Naive thymus-derived CD4-positive, alpha-beta T cell (primary cell): ENCODE results near the gene KCNH6. TPM values are rescaled to one million over a fixed set of nuclear protein-coding genes. Genes with fewer than 3 reads are reported as not detected.

Experiments
- ATAC-seq: fragments of 150-1000 bp; cut with Tn5 transposase; 2 replicates; pipeline ENCODE4 v1.10.0; 2021; ENCODE audit warnings: mild to moderate bottlenecking, moderate library complexity
- CTCF ChIA-PET: fragments of 350-600 bp; sonication (Branson Sonifier 250); formaldehyde crosslinking; loops from one replicate; lab custom pipeline; 2021; ENCODE audit warnings: antibody characterized with exemption; lab: Charles Lee
- POLR2A ChIA-PET: fragments of 350-600 bp; sonication (Branson Sonifier 250); formaldehyde crosslinking; loops from one replicate; lab custom pipeline; 2021; ENCODE audit warnings: antibody characterized with exemption, inconsistent platforms; lab: Charles Lee
- DNase-seq, 9 donors: peaks; one replicate each; pipeline versions ENCODE4 v3.0.0 to v3.0.0-alpha.2; 2020 to 2022; ENCODE audit warnings: mixed read lengths in 1 of 9
- H3K27ac ChIP-seq: one replicate; pipeline ENCODE4 v1.7.0; 2013; ENCODE audit warnings: mild to moderate bottlenecking, low read depth, low read length, moderate library complexity
- H3K27me3 ChIP-seq, 2 donors: one replicate each; pipeline ENCODE4 v1.7.0; 2013; ENCODE audit warnings: low read length in 2 of 2, mild to moderate bottlenecking in 2 of 2, moderate library complexity in 2 of 2; ENCODE audit not compliant: control insufficient read depth in 2 of 2, insufficient read depth in 2 of 2
- H3K36me3 ChIP-seq, 3 experiments: 1 replicate in 2 of 3; 2 replicates in 1 of 3; pipeline ENCODE4 v1.7.0; 2013; ENCODE audit warnings: low read length in 3 of 3, mild to moderate bottlenecking in 3 of 3, moderate library complexity in 1 of 3; ENCODE audit not compliant: insufficient read depth in 3 of 3, control insufficient read depth in 2 of 3
- H3K4me1 ChIP-seq, 2 donors: one replicate each; pipeline ENCODE4 v1.7.0; 2013; ENCODE audit warnings: low read length in 2 of 2, mild to moderate bottlenecking in 2 of 2, moderate library complexity in 1 of 2; ENCODE audit not compliant: control insufficient read depth in 2 of 2, insufficient read depth in 2 of 2
- H3K4me3 ChIP-seq: 2 replicates; pipeline ENCODE4 v1.7.0; 2013; ENCODE audit warnings: mild to moderate bottlenecking, low read length
- H3K9me3 ChIP-seq, 3 experiments: 1 replicate in 2 of 3; 2 replicates in 1 of 3; pipeline ENCODE4 v1.7.0; 2013; ENCODE audit warnings: low read length in 3 of 3; ENCODE audit not compliant: control insufficient read depth in 2 of 3
- H3K27ac Mint-ChIP-seq, 9 donors: one replicate each; pipeline ENCODE4 v1.8.0; 2020 to 2022; ENCODE audit warnings: mixed read lengths in 9 of 9, mild to moderate bottlenecking in 8 of 9, moderate library complexity in 5 of 9, inconsistent platforms in 2 of 9
- H3K27me3 Mint-ChIP-seq, 5 donors: one replicate each; pipeline ENCODE4 v1.8.0; 2021 to 2022; ENCODE audit warnings: mixed read lengths in 5 of 5, mild to moderate bottlenecking in 1 of 5
- H3K36me3 Mint-ChIP-seq, 5 donors: one replicate each; pipeline ENCODE4 v1.8.0; 2020 to 2022; ENCODE audit warnings: mixed read lengths in 5 of 5, mild to moderate bottlenecking in 3 of 5, inconsistent platforms in 1 of 5
- H3K4me1 Mint-ChIP-seq, 7 donors: one replicate each; pipeline ENCODE4 v1.8.0; 2020 to 2022; ENCODE audit warnings: mixed read lengths in 7 of 7, mild to moderate bottlenecking in 3 of 7, inconsistent platforms in 1 of 7
- H3K4me3 Mint-ChIP-seq, 10 donors: one replicate each; pipeline ENCODE4 v1.8.0; 2020 to 2022; ENCODE audit warnings: mild to moderate bottlenecking in 10 of 10, mixed read lengths in 10 of 10, moderate library complexity in 6 of 10, inconsistent platforms in 2 of 10
- H3K9me3 Mint-ChIP-seq, 11 donors: one replicate each; pipeline ENCODE4 v1.8.0; 2020 to 2022; ENCODE audit warnings: mixed read lengths in 11 of 11, mild to moderate bottlenecking in 4 of 11, inconsistent platforms in 1 of 11, moderate library complexity in 1 of 11
- intact Hi-C, 2 donors: fragments of 100-400 bp; cut with micrococcal nuclease; formaldehyde crosslinking; loops; one replicate each; pipeline ENCODE4 v1.15.1; 2023
- polyA plus RNA-seq, 2 donors: library from polyadenylated mRNA; unstranded; fragments of 300-500 nt; fragmentation: Illumina TruSeq; gene quantifications; one replicate each; pipeline ENCODE4 v1.2.3, GENCODE V29; 2021
- total RNA-seq, 6 experiments: library from RNA in 5 of 6; stranded (reverse) in 5 of 6; gene quantifications; 1 replicate in 5 of 6; 2 replicates in 1 of 6; pipeline ENCODE4 v1.2.3 and lab custom pipeline; 2021 to 2026

KCNH6 gene
- total and polyA plus RNA-seq, 7 experiments from 2014 or later: not detected

DNA sequence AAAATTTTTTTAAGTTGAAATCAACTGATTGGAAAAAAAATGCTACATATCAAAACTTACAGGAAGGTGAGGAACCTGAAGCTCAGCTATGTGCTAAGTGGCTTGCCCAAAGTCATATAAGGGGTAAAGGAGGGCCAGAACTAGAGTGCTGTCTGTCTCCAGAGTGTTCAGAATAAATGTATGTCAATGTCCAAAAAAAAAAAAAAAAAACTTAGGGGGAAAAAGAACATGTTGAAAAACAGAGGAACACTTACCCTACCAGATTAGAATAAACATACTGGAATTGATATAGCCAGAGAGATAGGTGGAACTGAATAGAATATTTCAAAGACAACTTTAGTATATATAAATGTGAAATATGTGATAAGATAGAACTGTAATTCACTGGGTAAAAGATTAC is 38.7 kb downstream of the KCNH6 start:
- no peak for ATAC-seq
- H3K4me1 ChIP-seq: peaks cover 0 to 4% of the 10 kb centered on the region in 2 donors
- POLR2A ChIA-PET: interaction anchor here (0.6 kb wide), 1 partner anchor 11 kb away, joined by 3 read pairs; no protein-coding TSS in a partner anchor
- Mint-ChIP-seq H3K27ac (peak overlapping the region in 2 of 9 donors; percentile 5 to 38), H3K27me3 (no peaks in the 10 kb centered on the region), H3K4me3 (peak overlapping the region in 1 of 10 donors; percentile 36), H3K9me3 (peaks cover 0 to 7% (median 0%) of the 10 kb centered on the region in 11 donors), H3K4me1 (peaks cover 40 to 76% (median 71%) of the 10 kb centered on the region in 7 donors), H3K36me3 (peaks cover 0 to 10% (median 7%) of the 10 kb centered on the region in 5 donors)
- no peak for DNase-seq
- no peak overlapping the region for H3K27ac ChIP-seq
- CTCF ChIA-PET: no interaction called here
- H3K9me3 ChIP-seq: no peaks in the 10 kb centered on the region
- no peaks in the 10 kb centered on the region for H3K27me3 ChIP-seq
- H3K4me3 ChIP-seq: no peak overlapping the region
- intact Hi-C loops: no loop called here
- no peaks in the 10 kb centered on the region for H3K36me3 ChIP-seq

DNA sequence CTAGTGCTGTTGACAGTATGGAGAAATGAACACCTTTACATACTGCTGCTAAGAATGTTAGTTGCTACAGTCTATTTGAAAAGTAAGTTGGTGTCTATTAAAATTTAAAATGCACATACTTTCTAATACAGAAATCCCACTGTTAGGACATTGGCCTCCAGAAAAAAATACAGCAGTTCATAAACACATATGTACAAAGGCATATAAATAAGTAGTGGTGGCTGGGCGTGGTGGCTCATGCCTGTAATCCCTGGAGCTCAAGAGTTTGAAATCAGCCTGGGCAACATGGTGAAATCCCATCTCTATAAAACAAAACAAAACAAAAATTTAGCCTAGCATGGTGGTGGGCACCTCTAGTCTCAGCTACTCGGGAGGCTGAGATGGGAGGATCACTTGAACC is 40.2 kb downstream of the KCNH6 start:
- H3K9me3 ChIP-seq: no peaks in the 10 kb centered on the region
- H3K27ac ChIP-seq: no peak overlapping the region
- H3K4me1 ChIP-seq: peaks cover 0 to 4% of the 10 kb centered on the region in 2 donors
- peak overlapping the region in 1 of 9 donors; percentile 68 for H3K27ac Mint-ChIP-seq
- ChIA-PET CTCF (no interaction called here), POLR2A (no interaction called here)
- intact Hi-C loops: no loop called here
- H3K4me1 Mint-ChIP-seq: peaks cover 38 to 77% (median 71%) of the 10 kb centered on the region in 7 donors
- peaks cover 0 to 2% (median 0%) of the 10 kb centered on the region in 5 donors for H3K36me3 Mint-ChIP-seq
- no peak overlapping the region for H3K4me3 ChIP-seq
- no peaks in the 10 kb centered on the region for H3K9me3 Mint-ChIP-seq
- DNase-seq (no peak), ATAC-seq (no peak)
- no peak overlapping the region for H3K4me3 Mint-ChIP-seq
- no peaks in the 10 kb centered on the region for H3K27me3 Mint-ChIP-seq
- H3K27me3 ChIP-seq: no peaks in the 10 kb centered on the region
- H3K36me3 ChIP-seq: no peaks in the 10 kb centered on the region

DNA sequence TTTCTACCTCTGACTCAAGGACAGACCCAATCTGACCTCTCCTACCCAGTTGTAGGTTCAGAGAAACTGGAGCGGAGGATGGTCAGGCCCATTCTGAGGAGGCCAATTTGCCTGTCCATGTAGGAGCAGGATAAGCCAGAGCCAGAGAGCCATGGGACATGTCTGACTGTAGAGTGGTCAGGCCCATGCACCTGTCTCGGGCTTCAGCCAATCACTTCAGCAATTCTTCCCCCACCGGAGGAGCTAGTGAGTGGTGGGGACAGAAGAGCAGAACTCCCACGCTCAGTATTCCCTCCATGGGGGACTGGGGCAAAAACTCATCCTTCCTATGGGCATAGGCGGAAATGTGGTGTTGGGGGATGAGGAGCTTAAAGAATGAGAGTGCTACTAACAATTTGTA is 41.4 kb downstream of the KCNH6 start:
- no peaks in the 10 kb centered on the region for H3K9me3 ChIP-seq
- ATAC-seq: no peak
- intact Hi-C loops: no loop called here
- DNase-seq: no peak
- Mint-ChIP-seq H3K4me1 (peaks cover 37 to 83% (median 72%) of the 10 kb centered on the region in 7 donors), H3K4me3 (no peak overlapping the region), H3K9me3 (no peaks in the 10 kb centered on the region), H3K27ac (peak overlapping the region in 2 of 9 donors; percentile 38 to 69), H3K27me3 (no peaks in the 10 kb centered on the region), H3K36me3 (peaks cover 0 to 2% (median 0%) of the 10 kb centered on the region in 5 donors)
- H3K36me3 ChIP-seq: no peaks in the 10 kb centered on the region
- ChIA-PET POLR2A (no interaction called here), CTCF (interaction anchor here (0.8 to 0.9 kb wide), 2 partner anchors 8 to 139 kb away, joined by 3 read pairs; no protein-coding TSS in a partner anchor)
- no peaks in the 10 kb centered on the region for H3K27me3 ChIP-seq
- H3K4me3 ChIP-seq: no peak overlapping the region
- H3K4me1 ChIP-seq: peaks cover 0 to 4% of the 10 kb centered on the region in 2 donors
- no peak overlapping the region for H3K27ac ChIP-seq

DNA sequence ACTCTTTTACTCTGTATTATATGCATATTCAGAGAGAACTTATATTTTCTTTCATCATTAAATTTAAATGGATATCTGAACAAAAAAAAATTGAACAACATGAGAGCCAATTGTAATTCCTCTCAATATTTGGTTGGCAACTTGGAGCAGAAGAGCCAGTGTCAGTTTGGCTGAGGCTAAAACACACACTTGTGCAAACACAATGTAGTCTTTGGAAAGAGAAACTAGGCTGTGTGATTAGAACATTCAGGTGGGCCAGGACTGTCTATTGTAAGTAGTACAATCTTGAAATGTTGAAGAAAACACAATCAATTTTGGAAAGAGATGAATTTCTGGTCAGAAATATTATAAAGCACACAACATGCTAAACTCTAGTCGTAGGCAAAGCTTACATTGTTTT is 44.1 kb downstream of the KCNH6 start:
- CTCF ChIA-PET: no interaction called here
- H3K36me3 ChIP-seq: no peaks in the 10 kb centered on the region
- no peaks in the 10 kb centered on the region for H3K9me3 ChIP-seq
- peaks cover 0 to 4% of the 10 kb centered on the region in 2 donors for H3K4me1 ChIP-seq
- POLR2A ChIA-PET: no interaction called here
- H3K27ac ChIP-seq: no peak overlapping the region
- Mint-ChIP-seq H3K27ac (peak overlapping the region in 1 of 9 donors; percentile 15), H3K4me1 (peaks cover 37 to 82% (median 64%) of the 10 kb centered on the region in 7 donors), H3K36me3 (peaks cover 0 to 4% (median 0%) of the 10 kb centered on the region in 5 donors), H3K4me3 (no peak overlapping the region), H3K27me3 (no peaks in the 10 kb centered on the region), H3K9me3 (no peaks in the 10 kb centered on the region)
- ATAC-seq: no peak
- DNase-seq: no peak
- intact Hi-C loops: no loop called here
- H3K27me3 ChIP-seq: no peaks in the 10 kb centered on the region
- no peak overlapping the region for H3K4me3 ChIP-seq

DNA sequence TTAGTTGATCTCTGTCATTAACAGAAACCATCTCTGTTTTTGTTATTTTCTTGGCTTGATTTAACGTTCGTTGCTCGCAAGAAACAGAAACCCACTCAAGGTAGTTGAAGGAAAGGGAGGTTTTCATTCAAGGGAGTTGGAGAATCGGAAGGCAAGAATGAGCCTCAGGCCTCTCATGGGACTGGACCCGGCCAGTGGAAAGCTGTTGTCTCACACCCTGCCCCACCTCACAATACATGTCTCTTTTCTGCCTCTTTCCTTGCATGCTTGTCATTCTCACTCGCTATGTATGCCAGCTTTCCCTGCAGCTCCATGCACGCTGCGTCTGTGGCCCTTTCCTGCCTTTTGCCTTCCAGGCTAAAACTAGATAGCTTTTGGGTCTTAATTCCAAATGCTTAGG is 45.4 kb downstream of the KCNH6 start:
- H3K4me3 ChIP-seq: no peak overlapping the region
- no peak for DNase-seq
- H3K27ac ChIP-seq: no peak overlapping the region
- POLR2A ChIA-PET: no interaction called here
- Mint-ChIP-seq H3K9me3 (no peaks in the 10 kb centered on the region), H3K27me3 (no peaks in the 10 kb centered on the region), H3K4me3 (no peak overlapping the region), H3K27ac (peak overlapping the region in 3 of 9 donors; percentile 11 to 61 (median 30)), H3K4me1 (peaks cover 32 to 72% (median 54%) of the 10 kb centered on the region in 7 donors), H3K36me3 (peaks cover 0 to 4% (median 0%) of the 10 kb centered on the region in 5 donors)
- intact Hi-C loops: no loop called here
- CTCF ChIA-PET: no interaction called here
- H3K9me3 ChIP-seq: no peaks in the 10 kb centered on the region
- H3K27me3 ChIP-seq: no peaks in the 10 kb centered on the region
- ATAC-seq: no peak
- H3K4me1 ChIP-seq: no peaks in the 10 kb centered on the region
- no peaks in the 10 kb centered on the region for H3K36me3 ChIP-seq

DNA sequence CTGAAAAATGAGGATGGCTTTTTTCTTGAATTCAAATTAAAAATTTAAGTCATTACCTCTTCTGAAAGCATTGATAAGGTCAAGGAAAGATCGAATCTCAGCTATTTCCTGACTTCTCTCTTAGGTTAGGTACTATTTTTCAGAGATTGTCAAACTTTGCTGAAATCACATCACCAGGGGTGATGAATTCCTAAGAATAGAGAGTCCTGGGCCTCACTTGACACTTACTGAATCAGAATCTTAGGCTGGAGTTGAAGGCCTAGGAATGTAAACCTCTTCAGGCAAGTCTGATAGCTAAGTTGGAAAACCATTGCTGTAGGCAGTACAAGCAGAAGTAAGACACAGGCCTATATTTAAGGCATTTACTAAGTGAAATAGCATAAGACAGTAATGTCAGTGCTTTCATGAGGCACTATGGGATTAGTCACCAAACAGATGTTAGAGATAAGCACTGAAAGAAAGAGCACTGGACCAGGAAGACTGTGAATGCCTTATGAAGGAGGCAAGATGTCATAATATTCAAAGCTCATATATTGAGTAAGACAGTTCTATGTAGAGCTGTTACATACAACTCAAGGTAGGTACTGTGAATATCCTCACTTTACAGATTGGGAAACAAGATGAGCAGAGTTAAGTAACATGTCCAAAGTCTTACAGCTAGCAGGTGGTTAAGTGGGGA is 48.6 kb downstream of the KCNH6 start:
- no peaks in the 10 kb centered on the region for H3K9me3 ChIP-seq
- Mint-ChIP-seq H3K27ac (peak overlapping the region in 6 of 9 donors; percentile 6 to 69 (median 14)), H3K9me3 (no peaks in the 10 kb centered on the region), H3K27me3 (no peaks in the 10 kb centered on the region), H3K4me1 (peaks cover 28 to 65% (median 51%) of the 10 kb centered on the region in 7 donors), H3K36me3 (peaks cover 0 to 3% (median 0%) of the 10 kb centered on the region in 5 donors), H3K4me3 (no peak overlapping the region)
- ATAC-seq (no peak), DNase-seq (no peak)
- no peaks in the 10 kb centered on the region for H3K27me3 ChIP-seq
- H3K36me3 ChIP-seq: no peaks in the 10 kb centered on the region
- H3K4me3 ChIP-seq: no peak overlapping the region
- H3K27ac ChIP-seq: no peak overlapping the region
- no peaks in the 10 kb centered on the region for H3K4me1 ChIP-seq
- POLR2A ChIA-PET: interaction anchor here (0.7 kb wide), 1 partner anchor 20 kb away, joined by 5 read pairs; no protein-coding TSS in a partner anchor
- CTCF ChIA-PET: no interaction called here
- intact Hi-C loops: no loop called here
